ACHN (cell line): ENCODE measurements around the gene GOLGA6D.
"Not testable (repeated sequence)": the region's sequence is repeated elsewhere in the genome, so short reads cannot be mapped to it uniquely, and the experiment has no call there.

Experiments used
- DNase-seq: peaks from one replicate; pipeline ENCODE4 v3.0.0-alpha.2; 2015
- in situ Hi-C: cut with HindIII; loops from 2 replicates; pipeline ENCODE4 v1.10.0; 2017; ENCODE audit warnings: low sequenced_read_pairs, low pct_ligation_motif_present, low pct_unique_long_range_greater_than_20kb

The GOLGA6D gene

DNA sequence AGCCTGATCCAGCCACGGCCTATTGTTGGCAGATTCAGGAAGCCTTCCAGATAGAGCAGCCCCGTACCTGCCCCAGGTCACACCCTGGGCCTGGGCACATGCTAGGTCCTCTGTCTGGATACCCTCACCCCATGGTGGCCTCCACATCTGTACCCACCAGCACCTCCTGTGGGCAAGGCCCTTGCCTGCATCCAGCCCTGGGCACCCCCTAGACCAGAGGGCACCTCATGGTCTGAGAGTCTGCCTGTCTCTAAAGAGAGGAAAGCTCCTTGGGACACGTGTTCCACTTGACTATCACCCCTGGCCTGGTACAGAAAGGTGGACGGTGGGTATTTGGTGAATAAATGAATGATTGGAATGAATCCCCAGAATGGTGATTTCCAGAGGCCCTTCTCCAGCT lies 44.4 kb downstream of the GOLGA6D start:
- in situ Hi-C loops = no loop called here
- DNase-seq = no peak

DNA sequence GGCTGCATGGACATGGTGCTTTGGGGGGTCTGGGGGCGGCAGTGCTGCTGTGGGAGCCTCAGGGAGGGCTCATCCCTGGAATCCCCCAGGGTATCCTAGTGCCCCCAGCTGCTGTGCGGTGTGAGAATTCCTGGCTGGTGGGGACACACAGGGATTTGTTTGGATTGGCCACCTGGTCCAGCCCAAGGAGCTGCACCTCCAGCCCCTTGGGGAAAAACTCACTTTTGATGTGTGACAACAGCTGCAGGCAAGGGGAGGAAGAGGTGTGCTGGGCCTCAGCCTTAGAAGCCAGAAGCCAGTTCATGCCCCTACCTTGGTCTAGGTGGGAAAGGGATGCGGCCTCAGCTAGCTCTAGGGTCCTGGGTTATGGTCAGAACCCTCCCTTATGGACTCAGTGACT lies 44.9 kb downstream of the GOLGA6D start:
- no peak for DNase-seq
- in situ Hi-C loops = no loop called here

DNA sequence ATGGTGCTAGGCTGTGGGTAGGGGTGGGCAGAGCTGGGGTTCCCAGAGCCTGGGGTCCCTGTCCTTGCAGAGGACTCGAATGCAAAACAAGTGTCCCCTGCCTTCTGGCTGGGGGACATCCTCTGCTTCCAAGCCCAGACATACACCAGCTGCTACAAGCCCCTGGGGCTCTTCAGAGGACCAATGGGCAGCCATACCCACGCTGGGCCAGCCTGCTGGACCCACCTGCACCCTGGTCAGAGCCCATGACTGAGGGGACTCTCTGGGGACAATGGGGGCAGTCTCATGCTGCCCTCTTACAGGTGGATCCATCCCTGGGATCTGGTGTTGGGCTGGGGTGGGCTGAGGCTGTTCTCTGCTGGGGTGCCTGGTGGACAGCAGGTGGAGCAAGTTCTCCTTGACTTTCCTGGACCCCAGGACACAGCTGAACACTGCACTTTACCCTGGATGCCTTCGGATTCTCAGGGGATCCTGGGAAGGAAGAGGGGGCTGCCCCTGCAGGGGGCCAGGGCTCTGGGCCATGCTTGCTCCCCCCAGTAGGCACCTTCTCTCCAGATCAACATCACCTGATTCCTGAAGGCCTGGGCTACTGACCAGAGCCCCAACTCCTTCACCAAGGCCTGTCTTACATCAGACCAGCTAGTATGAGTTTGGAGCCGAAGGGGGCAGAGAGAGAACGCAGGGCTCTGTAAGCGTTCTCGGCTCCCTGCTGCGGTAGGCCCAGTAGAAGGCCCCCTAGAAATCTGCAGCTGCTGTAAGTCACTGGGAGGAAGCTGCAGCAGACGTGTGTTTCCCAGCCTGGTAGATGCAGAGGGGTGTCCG lies 46.1 kb downstream of the GOLGA6D start:
- DNase-seq = no peak
- in situ Hi-C loops = no loop called here

DNA sequence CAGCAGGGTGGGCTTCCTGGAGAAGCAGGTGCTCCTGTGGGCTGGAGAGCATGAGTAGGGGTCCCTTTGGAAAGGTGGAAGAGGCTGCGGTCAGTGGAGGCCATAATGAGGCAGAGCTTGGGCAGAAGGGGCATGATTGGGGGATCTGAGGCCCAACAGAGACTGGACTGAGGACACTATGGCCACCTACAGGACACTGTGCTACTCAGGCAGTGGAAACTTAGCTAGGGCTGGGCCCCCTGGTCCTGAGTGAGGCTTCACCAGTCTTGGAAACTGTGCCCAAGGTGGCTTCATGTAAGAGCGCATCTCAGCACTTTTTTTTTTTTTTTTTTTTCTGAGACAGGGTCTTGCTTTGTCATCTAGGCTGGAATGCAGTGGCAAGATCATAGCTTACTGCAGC lies 46.9 kb downstream of the GOLGA6D start:
- in situ Hi-C loops = no loop called here
- DNase-seq = no peak

DNA sequence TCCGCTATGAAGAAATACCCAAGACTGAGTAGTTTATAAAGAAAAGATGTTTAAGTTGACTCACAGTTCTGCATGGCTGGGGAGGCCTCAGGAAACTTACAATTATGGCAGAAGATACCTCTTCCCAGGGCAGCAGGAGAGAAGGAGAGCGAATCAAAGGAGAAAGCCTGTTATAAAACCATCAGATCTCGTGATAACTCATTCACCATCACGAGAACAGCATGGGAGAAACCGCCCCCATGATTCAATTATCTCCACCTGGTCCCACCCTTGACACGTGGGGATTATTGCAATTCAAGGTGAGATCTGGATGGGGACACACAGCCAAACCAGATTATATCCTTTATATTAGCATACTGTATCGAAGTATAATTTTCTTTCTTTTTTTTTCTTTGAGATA lies 49.5 kb downstream of the GOLGA6D start:
- DNase-seq, in situ Hi-C loops: not testable (repeated sequence)

DNA sequence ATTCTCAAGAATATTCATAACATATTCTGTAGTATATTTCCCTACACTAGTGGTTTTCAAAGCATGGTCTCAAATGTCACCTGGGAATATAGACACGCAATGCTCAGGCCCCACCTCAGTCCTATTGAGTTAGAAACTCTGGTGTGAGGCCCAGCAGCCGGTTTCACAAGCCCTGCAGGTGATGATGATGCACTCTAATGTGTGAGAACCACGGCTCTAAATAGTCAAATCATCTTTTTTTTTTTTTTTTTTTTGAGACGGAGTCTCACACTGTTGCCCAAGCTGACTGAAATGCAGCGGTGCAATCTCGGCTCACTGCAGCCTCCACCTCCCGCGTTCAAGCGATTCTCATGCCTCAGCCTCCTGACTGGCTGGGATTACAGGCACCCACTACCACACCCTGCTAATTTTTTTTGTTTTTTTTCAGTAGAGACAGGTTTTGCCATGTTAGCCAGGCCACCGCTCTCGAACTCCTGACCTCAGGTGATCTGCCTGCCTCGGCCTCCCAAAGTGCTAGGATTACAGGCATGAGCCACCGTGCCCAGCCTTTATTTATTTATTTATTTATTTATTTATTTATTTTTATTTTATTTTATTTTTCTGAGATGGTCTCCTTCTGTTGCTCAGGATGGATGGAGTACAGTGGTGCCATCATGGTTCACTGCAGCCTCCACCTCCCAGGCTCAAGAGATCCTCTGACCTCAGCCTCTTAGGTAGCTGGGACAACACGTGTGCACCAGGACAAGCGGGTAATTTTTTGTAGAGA lies 51.2 kb downstream of the GOLGA6D start:
- DNase-seq, in situ Hi-C loops: not testable (repeated sequence)

DNA sequence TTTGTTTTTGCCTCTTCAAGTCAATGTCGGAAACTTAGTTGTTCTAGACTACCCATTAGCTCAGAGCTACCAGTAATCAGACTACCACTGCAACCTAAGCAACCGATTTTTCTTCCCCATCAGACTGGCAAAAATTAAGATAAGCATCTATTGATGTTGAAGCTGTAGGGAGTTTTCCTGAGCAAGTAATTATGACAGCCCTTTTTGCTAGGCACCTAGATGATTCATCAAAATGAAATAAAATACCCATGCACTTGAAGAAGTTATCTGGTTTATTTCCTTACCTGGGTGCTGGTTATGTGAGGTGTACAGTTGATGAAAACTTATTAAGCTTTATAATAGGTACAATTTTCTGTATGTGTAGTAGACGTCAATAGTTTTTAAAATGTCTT lies 52.7 kb downstream of the GOLGA6D start:
- DNase-seq = no peak
- in situ Hi-C loops = no loop called here

DNA sequence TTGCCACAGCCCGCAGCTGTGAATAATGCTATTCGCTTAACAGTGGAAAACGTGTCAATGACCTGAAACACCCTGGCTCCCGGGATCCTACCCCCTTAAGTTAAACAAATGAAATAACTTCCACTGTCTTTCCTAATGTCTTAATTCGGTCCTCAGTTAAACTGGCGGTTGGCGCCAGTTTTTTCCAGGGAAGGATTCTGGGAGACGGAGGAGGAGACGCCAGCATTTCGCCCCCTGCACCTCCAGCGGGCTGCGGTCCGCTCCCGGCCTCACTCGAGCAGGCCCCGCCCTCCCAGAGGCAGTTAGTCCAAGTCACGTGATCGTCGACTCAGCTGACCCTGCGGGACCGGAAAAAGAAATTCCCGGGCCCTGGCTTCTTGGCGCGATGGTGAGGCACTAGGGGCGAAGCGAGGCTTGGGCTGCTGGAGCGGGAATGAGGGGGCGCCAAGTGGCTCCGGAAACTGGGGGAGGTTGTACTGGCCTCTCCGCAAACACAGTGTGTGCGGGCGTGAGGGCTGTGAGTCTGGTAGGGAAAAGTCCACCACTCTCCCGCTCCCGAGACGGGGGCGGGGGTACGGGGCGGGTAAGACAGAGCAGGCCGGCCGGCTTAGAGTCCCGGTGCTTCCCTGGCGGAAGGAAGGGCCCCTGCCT lies 53.2 kb downstream of the GOLGA6D start, which contains the start of gene COMMD4:
COMMD4 (plus strand) TSS at position 359 of the 651 bp plus-strand sequence; CDS start at position 386, 27 bp downstream.
- DNase-seq = peak; percentile 93
- in situ Hi-C loops = no loop called here

DNA sequence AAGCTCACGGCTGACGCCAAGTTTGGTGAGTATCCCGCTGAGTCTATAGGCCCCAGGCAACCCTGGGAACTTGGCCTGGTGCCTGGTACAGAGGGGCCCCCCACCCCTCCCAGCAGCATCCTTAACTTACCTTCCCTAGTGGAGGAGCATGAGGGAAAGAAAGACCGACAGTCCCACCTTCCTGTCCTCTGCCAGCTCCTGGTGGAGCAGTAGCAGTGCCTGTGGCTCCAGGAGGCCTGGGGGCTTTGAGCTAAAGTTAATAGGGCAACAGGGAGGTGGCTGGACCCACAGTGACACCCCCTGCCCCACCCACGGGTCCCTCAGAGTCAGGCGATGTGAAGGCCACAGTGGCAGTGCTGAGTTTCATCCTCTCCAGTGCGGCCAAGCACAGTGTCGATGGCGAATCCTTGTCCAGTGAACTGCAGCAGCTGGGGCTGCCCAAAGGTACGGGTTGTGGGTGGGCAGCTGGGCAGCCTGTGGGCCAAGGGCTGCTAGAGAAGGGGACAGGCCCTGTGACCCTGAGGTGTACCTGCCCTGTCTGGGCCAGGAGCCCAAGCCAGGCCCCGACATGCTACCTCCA lies 56.1 kb downstream of the GOLGA6D start:
- in situ Hi-C loops = no loop called here
- DNase-seq = no peak

DNA sequence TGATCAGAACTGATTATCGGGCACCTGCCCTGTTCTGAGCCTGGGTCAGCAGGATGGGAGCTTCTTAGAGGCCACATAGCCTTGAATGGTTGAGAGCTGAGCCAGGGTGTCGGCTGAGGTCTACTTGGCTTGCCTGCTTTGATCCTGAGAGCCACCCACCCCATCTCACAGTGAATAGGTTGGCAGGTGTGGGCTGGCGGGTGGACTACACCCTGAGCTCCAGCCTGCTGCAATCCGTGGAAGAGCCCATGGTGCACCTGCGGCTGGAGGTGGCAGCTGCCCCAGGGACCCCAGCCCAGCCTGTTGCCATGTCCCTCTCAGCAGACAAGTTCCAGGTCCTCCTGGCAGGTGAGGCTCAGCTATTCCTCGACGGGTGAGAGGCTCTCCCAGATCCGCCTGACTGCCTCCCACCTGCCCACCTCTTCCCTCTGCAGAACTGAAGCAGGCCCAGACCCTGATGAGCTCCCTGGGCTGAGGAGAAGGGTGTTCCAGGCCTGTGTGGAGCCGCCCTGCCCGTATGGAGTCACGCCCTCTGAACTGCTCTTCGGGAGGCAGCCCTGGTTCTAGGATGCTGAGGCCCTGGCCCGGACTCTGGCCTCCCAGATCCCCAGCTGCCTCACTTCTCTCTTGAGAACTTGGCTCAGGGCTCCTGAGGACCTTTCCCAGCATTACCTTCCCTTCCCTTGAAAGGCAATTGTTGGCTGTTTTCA lies 57.1 kb downstream of the GOLGA6D start:
- no peak for DNase-seq
- in situ Hi-C loops = no loop called here

DNA sequence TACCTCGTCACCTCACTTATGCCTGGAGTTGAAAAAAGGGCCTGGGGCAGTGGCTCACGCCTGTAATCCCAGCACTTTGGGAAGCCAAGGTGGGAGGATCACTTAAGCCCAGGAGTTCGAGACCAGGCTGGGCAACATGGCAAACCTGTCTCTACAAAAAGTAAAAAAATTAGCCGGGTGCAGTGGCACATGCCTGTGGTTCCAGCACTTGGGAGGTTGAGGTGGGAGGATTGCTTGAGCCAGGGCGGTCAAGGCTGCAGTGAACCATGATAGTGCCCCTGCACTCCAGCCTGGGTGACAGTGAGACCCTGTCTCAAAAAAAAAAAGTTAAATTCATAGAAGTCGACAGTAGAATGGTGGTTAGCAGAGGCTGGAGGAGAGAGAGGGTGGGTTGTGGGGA lies 59.6 kb downstream of the GOLGA6D start:
- in situ Hi-C loops = no loop called here
- DNase-seq = no peak

DNA sequence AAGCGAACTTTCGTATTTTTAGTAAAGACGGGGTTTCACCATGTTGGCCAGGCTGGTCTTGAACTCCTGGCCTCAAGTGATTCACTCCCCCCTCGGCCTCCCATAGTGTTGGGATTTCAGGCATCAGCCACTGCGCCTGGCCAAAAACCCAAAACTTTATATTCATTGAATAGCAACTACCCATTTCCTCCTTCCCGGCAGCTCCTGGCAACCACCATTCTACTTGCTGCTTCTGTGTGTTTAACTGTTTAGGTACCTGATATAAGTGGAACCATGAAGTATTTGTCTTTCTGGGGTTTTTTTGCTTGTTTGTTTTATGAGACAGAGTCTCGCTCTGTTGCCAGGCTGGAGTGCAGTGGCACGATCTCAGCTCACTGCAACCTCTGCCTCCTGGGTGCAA lies 61.3 kb downstream of the GOLGA6D start:
- DNase-seq, in situ Hi-C loops: not testable (repeated sequence)
